PC-9 (cell line): ENCODE results near the gene ARIH1. TPM values are rescaled to one million over a fixed set of nuclear protein-coding genes. Genes with fewer than 3 reads are reported as not detected.

ENCODE experiments used
- BruUV-seq: library from RNA; stranded (reverse); fragments of 400-500 nt; replicated peaks from 2 replicates; lab custom pipeline; 2021; lab: Mats Ljungman, UMichigan
- CTCF ChIA-PET: fragments of 300-600 bp; sonication (Branson Sonifier 250); formaldehyde crosslinking; loops from one replicate; lab custom pipeline; 2022; ENCODE audit warnings: antibody characterized with exemption; lab: Charles Lee
- POLR2A ChIA-PET: fragments of 300-600 bp; sonication (Branson Sonifier 250); formaldehyde crosslinking; loops from one replicate; lab custom pipeline; 2022; ENCODE audit warnings: antibody characterized with exemption; ENCODE audit not compliant: unreplicated experiment; lab: Charles Lee
- DNase-seq, 2 experiments: peaks; one replicate each; pipeline versions ENCODE4 v3.0.0 to v3.0.0-alpha.2; 2015 to 2022; ENCODE audit warnings: mixed read lengths in 1 of 2
- H2AFZ ChIP-seq: fragments of 200-600 bp; sonication (generic); 2 replicates; pipeline ENCODE4 v1.8.1; 2017; ENCODE audit warnings: antibody characterized with exemption
- H3F3A ChIP-seq: fragments of 200-600 bp; sonication (generic); 2 replicates; pipeline ENCODE4 v1.8.1; 2017; ENCODE audit warnings: antibody characterized with exemption, mild to moderate bottlenecking, low read depth; ENCODE audit not compliant: insufficient read depth
- H3K27ac ChIP-seq: fragments of 200-600 bp; sonication (generic); 2 replicates; pipeline ENCODE4 v1.6.1; 2016; ENCODE audit warnings: mixed run types
- H3K27me3 ChIP-seq: fragments of 200-600 bp; sonication (generic); 2 replicates; pipeline ENCODE4 v1.6.1; 2016; ENCODE audit warnings: low read depth, mixed run types; ENCODE audit not compliant: insufficient read depth
- H3K36me3 ChIP-seq: fragments of 200-600 bp; sonication (generic); 2 replicates; pipeline ENCODE4 v1.6.1; 2016; ENCODE audit warnings: low read depth, mixed run types
- H3K4me1 ChIP-seq: fragments of 200-600 bp; sonication (generic); replicated peaks from 2 replicates; pipeline ENCODE4 v1.6.1; 2016; ENCODE audit warnings: mixed run types; ENCODE audit not compliant: insufficient read depth
- H3K4me2 ChIP-seq: fragments of 200-600 bp; sonication (generic); 2 replicates; pipeline ENCODE4 v1.6.1; 2017; ENCODE audit warnings: mixed run types
- H3K4me3 ChIP-seq: fragments of 200-600 bp; sonication (generic); 2 replicates; pipeline ENCODE4 v1.6.1; 2016; ENCODE audit warnings: mixed run types
- H3K79me2 ChIP-seq: fragments of 200-600 bp; sonication (generic); 2 replicates; pipeline ENCODE4 v1.6.1; 2017; ENCODE audit warnings: low read depth, mixed run types
- H3K9me2 ChIP-seq: fragments of 200-600 bp; sonication (generic); 2 replicates; pipeline ENCODE4 v1.8.1; 2017; ENCODE audit warnings: mild to moderate bottlenecking; ENCODE audit not compliant: insufficient read depth
- H3K9me3 ChIP-seq: fragments of 200-600 bp; sonication (generic); 2 replicates; pipeline ENCODE4 v1.8.1; 2016; ENCODE audit warnings: low read depth; ENCODE audit not compliant: insufficient read depth
- H4K20me1 ChIP-seq: fragments of 200-600 bp; sonication (generic); 2 replicates; pipeline ENCODE4 v1.8.1; 2017; ENCODE audit not compliant: insufficient read depth
- CTCF ChIP-seq: fragments of 200-600 bp; sonication (generic); conservative IDR thresholded peaks from 2 replicates; pipeline ENCODE4 v1.6.1; 2017; ENCODE audit warnings: mixed run types, antibody characterized with exemption, mild to moderate bottlenecking, moderate library complexity
- EZH2 ChIP-seq: fragments of 200-600 bp; sonication (generic); IDR thresholded peaks from 2 replicates; pipeline ENCODE4 v1.8.0; 2017; ENCODE audit warnings: antibody characterized with exemption, low read depth
- intact Hi-C: fragments of 100-400 bp; cut with micrococcal nuclease; formaldehyde crosslinking; loops from one replicate; pipeline ENCODE4 v1.10.0; 2022; ENCODE audit not compliant: unreplicated experiment
- total RNA-seq: library from RNA; stranded (reverse); gene quantifications from 2 replicates; pipeline ENCODE4 v1.2.3, GENCODE V29; 2021

Gene ARIH1
- total RNA-seq, 1 experiment from 2014 or later: 144 TPM

- no peak for TF ChIP-seq EZH2
- no peak for TF ChIP-seq CTCF
- no peak for DNase-seq
- H3K4me1 ChIP-seq: no peaks in the 10 kb centered on the region
These were observed 67.5 kb downstream of the ARIH1 start for GRCh38 chr15:72541674-72542073.

GRCh38 chr15:72545156-72545555 is 71.0 kb downstream of the ARIH1 start:
- ChIA-PET POLR2A (no interaction called here), CTCF (no interaction called here)
- Histone ChIP-seq H3F3A (0 out of 2 replicates have a peak, but pooled peaks cover 5% of the 10 kb centered on the region), H3K27me3 (no peaks in the 10 kb centered on the region), H3K9me3 (peaks cover 3% of the 10 kb centered on the region; the same call in 1 of the 2 replicates), H3K4me1 (no peaks in the 10 kb centered on the region), H3K79me2 (peaks cover 17% of the 10 kb centered on the region), H3K4me2 (no peak overlapping the region), H3K4me3 (no peak overlapping the region), H3K36me3 (peaks cover 6% of the 10 kb centered on the region; the same call in 1 of the 2 replicates), H3K9me2 (no peaks in the 10 kb centered on the region), H4K20me1 (peaks cover 31% of the 10 kb centered on the region), H3K27ac (no peak overlapping the region), H2AFZ (no peak overlapping the region)
- no TSS peak for BruUV-seq
- DNase-seq: no peak
- intact Hi-C loops: no loop called here
- TF ChIP-seq EZH2: no peak
- TF ChIP-seq CTCF: no peak

More at GRCh38 chr15:72541674-72542073, 67.5 kb downstream of the ARIH1 start:
- ChIA-PET CTCF (no interaction called here), POLR2A (no interaction called here)
- Histone ChIP-seq H3K79me2 (peaks cover 40% of the 10 kb centered on the region), H3K4me2 (no peak overlapping the region), H4K20me1 (peaks cover 32% of the 10 kb centered on the region), H3K9me2 (no peaks in the 10 kb centered on the region), H3F3A (no peaks in the 10 kb centered on the region), H3K27me3 (no peaks in the 10 kb centered on the region), H2AFZ (no peak overlapping the region), H3K9me3 (peaks cover 8% of the 10 kb centered on the region; the same call in 1 of the 2 replicates), H3K4me3 (no peak overlapping the region), H3K36me3 (peaks cover 6% of the 10 kb centered on the region; the same call in 1 of the 2 replicates), H3K27ac (no peak overlapping the region)
- intact Hi-C loops: no loop called here
- no TSS peak for BruUV-seq

GRCh38 chr15:72554471-72555425 is 80.6 kb downstream of the ARIH1 start:
- no peak for TF ChIP-seq CTCF
- TF ChIP-seq EZH2: no peak
- intact Hi-C loops: no loop called here
- POLR2A ChIA-PET: no interaction called here
- Histone ChIP-seq H3K79me2 (peaks cover 27% of the 10 kb centered on the region), H3K4me2 (no peak overlapping the region), H3K36me3 (0 out of 2 replicates have a peak, but pooled peaks cover 4% of the 10 kb centered on the region), H3K27ac (no peak overlapping the region), H2AFZ (no peak overlapping the region), H3K4me3 (no peak overlapping the region), H3K9me3 (no peaks in the 10 kb centered on the region), H3K4me1 (no peaks in the 10 kb centered on the region), H3K27me3 (no peaks in the 10 kb centered on the region), H3F3A (peaks cover 3% of the 10 kb centered on the region; the same call in 1 of the 2 replicates), H3K9me2 (no peaks in the 10 kb centered on the region), H4K20me1 (peaks cover 40% of the 10 kb centered on the region)
- BruUV-seq: no TSS peak
- DNase-seq: peak in 1 of 2 experiments; percentile 16
- CTCF ChIA-PET: no interaction called here
